OCI-LY7 (cell line): ENCODE measurements around the gene CFAP73.

Experiments used
- EZH2phosphoT487 ChIP-seq: fragments of 200-600 bp; sonication (generic); IDR thresholded peaks from 2 replicates; pipeline ENCODE4 v1.6.1; 2018; ENCODE audit warnings: low read depth, borderline replicate concordance, mild to moderate bottlenecking, mixed run types, antibody characterized with exemption, low read length, moderate library complexity, mixed read lengths
- TF ChIP-seq, protein P1 (sequence below): fragments of 200-600 bp; sonication (generic); conservative IDR thresholded peaks from 2 replicates; pipeline ENCODE4 v1.5.1; 2014; ENCODE audit warnings: mild to moderate bottlenecking, antibody characterized with exemption, low read length, moderate library complexity, mixed read lengths

DNA sequence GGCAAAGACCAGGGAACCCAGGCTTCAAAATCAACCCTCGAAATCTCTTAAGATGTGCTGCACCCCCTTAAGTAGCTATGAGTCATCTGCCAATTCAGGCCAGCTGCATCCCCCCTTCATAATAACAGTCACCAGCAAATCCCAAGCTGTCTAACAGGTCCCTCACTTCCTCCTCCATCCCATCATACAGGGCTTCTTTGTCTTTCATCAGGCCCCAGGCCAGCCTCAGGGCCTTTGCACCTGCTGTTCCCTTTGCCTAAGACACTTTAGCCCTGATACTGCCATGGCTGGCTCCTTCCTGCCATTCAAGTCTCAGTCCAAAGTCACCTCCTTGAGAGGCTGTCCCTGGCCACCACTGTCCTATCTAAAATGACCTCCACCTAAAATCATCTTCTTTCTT lies 18.0 kb upstream of the CFAP73 start:
- TF ChIP-seq, protein P1, sequence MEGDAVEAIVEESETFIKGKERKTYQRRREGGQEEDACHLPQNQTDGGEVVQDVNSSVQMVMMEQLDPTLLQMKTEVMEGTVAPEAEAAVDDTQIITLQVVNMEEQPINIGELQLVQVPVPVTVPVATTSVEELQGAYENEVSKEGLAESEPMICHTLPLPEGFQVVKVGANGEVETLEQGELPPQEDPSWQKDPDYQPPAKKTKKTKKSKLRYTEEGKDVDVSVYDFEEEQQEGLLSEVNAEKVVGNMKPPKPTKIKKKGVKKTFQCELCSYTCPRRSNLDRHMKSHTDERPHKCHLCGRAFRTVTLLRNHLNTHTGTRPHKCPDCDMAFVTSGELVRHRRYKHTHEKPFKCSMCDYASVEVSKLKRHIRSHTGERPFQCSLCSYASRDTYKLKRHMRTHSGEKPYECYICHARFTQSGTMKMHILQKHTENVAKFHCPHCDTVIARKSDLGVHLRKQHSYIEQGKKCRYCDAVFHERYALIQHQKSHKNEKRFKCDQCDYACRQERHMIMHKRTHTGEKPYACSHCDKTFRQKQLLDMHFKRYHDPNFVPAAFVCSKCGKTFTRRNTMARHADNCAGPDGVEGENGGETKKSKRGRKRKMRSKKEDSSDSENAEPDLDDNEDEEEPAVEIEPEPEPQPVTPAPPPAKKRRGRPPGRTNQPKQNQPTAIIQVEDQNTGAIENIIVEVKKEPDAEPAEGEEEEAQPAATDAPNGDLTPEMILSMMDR = no peak
- no peak for TF ChIP-seq EZH2phosphoT487
